Airway epithelial cell (primary cell): Measurements from ENCODE around the gene FBLN7. TPM values are rescaled to one million over a fixed set of nuclear protein-coding genes. Genes with fewer than 3 reads are reported as not detected.

ENCODE experiments used
- total RNA-seq: library from RNA; depleted of rRNA; stranded (reverse); fragments of >200 nt; gene quantifications from 2 replicates; pipeline ENCODE4 v1.2.3, GENCODE V29; 2015

FBLN7 gene, protein sequence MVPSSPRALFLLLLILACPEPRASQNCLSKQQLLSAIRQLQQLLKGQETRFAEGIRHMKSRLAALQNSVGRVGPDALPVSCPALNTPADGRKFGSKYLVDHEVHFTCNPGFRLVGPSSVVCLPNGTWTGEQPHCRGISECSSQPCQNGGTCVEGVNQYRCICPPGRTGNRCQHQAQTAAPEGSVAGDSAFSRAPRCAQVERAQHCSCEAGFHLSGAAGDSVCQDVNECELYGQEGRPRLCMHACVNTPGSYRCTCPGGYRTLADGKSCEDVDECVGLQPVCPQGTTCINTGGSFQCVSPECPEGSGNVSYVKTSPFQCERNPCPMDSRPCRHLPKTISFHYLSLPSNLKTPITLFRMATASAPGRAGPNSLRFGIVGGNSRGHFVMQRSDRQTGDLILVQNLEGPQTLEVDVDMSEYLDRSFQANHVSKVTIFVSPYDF
- 0.14 TPM in 1 of 2 replicates, not detected in the other for total RNA-seq

DNA sequence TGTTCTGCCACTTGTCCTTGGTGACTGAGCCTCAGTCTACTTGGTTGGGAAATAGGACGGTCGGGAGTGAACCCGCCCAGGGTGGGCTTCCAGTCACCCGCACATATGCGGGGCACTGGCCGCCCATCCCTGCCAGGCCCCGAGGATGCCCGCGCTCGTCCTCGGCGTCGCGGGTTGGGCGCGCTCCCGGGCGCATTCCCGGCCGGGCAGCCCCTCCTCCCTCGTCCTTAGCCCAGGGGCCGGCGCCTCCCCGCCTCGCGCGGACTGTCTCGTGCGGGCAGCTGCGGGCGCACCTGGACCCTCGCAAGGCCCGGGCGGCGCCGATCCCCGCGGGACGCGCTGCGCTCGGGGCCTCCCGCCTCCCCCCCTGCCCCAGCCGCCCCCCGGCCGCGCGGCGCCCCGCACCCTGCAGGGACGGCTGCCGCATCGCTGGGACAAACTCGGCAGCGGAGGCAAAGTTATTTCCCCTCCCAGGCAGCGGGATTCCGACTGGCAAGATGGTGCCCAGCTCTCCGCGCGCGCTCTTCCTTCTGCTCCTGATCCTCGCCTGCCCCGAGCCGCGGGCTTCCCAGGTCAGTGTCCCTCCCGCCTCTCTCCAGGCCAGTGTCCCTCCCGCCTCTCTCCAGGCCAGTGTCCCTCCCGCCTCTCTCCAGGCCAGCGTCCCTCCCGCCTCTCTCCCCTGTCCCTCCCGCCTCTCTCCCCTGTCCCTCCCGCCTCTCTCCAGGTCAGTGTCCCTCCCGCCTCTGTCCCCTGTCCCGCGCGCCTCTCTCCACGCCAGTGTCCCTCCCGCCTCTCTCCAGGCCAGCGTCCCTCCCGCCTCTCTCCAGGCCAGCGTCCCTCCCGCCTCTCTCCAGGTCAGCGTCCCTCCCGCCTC lies at the start of gene FBLN7:
FBLN7 (plus strand) TSS at position 227 of the 874 bp plus-strand sequence; CDS start at position 498, 271 bp downstream.

Other genes starting within 250 kb of the FBLN7 start
- 2.3 and 2.8 TPM in 2 replicates for gene MERTK, start 239.8 kb upstream of the FBLN7 start, total RNA-seq
- 14.9 and 15.3 TPM in 2 replicates for gene TMEM87B, start 83.1 kb upstream of the FBLN7 start, total RNA-seq
- gene ZC3H8, start 116.7 kb downstream of the FBLN7 start, total RNA-seq: 4.3 and 4.5 TPM in 2 replicates
- gene ZC3H6, start 137.2 kb downstream of the FBLN7 start, total RNA-seq: 0.98 and 2.1 TPM in 2 replicates